GM18505 (cell line): ENCODE data around the gene SPTLC2.

Experiments
- ATAC-seq: cut with Tn5 transposase; IDR thresholded peaks from one replicate; pipeline ENCODE4 v1.9.1; 2021; ENCODE audit not compliant: unreplicated experiment
- POLR2A ChIP-seq: IDR thresholded peaks from 4 replicates; pipeline ENCODE4 v1.6.1; 2011; ENCODE audit warnings: borderline replicate concordance; ENCODE audit not compliant: insufficient read depth, insufficient read length; ENCODE audit errors: extremely low read depth

SPTLC2 gene

DNA sequence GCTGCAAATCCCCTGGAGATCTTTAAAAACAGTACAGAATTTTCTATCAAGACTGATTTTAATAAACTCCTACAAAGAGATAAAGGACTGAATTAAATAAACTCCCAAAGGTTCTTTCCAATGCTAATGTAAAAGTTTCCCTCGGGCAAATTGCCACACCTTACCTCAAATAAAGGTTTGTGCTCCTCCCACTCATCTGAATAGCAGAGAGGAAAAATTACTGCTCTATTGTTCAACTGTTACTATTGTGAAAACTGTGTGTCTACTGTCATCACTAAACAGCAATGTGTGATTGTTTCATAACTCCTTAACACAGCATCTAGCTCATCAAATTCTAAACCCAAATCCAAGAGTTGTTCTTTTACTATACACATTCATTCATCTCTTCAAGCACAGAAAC, 3.2 kb downstream of the SPTLC2 start:
- no peak for TF ChIP-seq POLR2A
- ATAC-seq, result no peak

DNA sequence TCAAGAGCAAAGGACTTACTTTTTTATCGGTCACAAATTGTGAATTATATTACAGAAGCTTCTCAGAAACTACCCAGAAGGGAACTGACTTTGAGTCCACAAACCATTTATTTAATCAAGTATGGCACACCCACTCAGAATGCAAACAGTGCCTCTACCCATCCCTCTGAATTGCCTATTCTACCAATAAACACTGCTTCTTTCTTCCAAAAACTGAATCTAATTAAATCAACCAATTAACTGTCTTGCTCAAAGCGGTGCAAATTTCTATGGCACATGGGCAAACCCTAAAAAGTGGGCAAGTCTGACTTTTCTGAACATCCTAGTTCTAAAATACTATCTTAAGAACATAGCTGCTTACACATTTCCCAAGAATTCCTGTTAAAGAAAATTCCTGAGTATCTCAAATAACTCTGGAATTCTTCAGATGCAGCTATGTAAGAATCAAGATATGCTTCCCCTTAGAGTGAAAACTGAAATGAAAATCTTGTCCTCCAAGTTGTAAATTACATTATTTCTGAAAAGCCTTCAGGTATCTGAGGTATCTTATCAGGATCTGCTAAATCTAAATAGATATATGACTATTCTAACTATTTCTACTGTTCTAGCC, 4.3 kb downstream of the SPTLC2 start:
- no peak for ATAC-seq
- no peak for TF ChIP-seq POLR2A

DNA sequence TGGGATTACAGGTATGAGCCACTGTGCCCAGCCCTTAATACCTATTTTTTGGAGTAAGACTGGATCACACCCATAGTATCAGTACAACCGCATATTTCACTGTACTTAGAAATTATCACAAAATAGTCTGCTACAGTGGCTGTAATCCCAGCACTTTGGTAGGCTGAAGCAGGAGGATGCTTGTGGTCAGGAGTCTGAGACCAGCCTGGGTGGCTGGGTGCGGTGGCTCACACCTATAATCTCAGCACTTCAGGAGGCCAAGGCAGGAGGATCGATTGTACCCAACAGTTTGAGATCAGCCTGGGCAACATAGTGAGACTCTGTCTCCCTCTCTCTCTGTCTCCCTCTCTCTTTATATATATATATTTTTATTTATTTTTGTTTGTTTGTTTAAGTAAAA, 5.9 kb downstream of the SPTLC2 start:
- ATAC-seq, result no peak
- TF ChIP-seq POLR2A, result no peak

DNA sequence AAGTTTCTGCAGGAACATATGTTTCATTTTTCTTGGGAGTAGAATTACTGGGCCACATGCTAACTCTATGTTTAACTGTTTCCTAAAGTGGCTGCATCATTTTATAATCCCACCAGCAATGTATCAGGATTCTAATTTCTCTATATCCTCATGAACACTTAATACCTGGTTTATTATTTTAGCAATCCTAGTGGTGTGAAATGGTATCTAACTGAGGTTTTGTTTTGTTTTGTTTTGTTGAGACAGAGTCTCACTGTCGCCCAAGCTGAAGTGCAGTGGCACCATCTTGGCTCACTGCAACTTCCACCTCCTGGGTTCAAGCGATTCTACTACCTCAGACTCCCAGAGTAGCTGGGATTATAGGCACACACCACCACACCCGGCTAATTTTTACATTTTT, 6.5 kb downstream of the SPTLC2 start:
- TF ChIP-seq POLR2A, result no peak

DNA sequence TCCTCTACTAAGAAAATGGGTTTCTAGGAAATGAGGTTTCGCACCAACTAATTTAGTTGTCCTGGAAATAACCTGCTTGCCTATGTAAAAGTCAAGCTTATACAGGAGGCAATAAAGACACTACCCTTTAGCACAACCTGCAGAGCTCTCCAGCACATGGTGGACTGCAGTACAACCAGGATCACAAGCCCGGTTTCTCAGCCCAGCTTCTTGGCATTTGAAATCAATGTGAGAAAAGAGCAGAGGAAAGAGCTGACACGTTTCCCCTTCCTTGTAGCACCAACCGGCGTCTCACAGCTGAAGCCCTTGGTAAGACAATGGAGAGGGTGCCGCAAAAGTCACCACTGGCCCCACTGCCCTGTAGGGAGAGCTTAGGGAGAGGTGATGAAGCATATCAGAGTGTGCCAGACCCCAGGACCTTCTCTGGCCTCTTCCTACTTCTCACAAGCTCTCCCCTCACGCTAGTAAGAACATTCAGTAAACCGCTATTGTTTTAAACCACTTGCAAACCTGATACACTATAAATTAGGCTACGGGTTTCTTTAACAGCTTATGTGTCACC, 8.6 kb downstream of the SPTLC2 start:
- no peak for TF ChIP-seq POLR2A
- no peak for ATAC-seq

More for the DNA sequence above, 6.5 kb downstream of the SPTLC2 start:
- ATAC-seq, result no peak

DNA sequence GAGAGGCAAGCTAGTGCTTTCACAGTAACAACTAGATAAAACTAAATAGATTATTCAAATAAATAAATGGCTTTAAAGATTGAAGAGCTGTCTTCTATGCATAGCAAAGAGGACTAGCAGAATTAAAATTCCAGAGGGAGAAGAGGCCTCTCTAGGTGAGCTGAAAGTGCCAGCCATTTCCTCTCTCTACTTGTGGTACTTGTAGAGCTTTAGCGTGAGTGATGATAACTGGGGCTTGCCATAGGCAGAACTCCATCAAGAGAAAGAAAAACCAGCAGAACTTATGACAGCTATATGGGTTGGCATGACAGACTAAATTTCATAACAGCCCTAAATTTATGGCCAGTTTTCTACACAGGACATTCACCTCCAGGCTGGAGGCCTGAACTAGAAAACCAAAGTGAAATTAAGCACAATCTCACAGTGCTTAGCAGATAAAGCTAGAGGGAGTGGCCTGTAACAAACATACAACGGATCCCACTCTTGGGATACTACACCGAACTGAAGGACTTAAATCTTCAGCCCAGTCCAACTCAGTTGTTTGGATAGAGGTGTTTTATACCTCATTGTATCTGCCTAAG, 11.0 kb downstream of the SPTLC2 start:
- no peak for ATAC-seq
- TF ChIP-seq POLR2A, result no peak

DNA sequence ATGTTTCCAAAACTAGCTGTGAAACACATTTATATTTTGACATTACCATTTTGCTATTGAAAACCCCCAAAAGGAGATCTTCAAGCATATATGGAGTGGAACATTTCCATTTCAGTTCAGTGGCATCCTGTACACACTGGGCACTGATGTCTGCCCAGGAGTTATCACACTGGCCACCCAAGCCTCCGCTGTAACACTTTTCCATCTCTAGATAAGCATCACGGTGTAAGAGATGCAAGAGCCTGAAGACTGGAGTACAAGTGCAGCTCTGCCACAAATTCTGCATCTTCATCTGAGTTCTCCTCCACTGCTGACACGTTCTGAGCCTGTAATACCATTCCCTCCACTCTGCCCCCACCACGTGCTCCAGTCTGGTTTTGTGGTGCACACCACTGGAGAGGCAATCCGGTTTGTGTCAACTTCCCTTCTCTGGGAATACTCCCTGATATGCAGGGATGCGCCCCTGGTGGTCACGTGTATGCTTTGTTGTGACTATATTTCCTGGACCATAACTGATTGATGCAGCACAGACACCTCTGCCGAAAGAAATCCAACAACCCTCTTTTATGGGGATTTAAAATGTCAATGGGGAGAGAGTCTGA, 12.7 kb downstream of the SPTLC2 start:
- no peak for TF ChIP-seq POLR2A
- ATAC-seq, result no peak

DNA sequence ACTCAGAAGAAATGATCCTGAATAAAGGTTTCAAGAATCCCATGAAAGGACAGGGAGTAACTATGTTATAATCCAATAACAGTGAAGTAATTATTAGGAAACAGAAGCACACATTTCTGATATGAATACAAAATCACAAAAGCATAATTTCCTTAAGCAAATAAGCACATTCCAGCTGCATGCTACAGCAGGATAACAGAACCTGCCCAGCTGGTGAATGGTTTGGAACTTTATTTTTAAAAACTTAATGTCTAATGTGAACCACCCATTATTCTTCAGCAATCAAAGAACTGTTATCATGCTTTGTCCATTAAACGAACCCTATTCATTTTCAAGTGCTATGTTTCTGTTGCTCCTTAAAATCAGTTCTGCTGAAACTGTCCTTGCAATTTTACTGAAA, 13.4 kb downstream of the SPTLC2 start:
- ATAC-seq, result no peak
- TF ChIP-seq POLR2A, result no peak

DNA sequence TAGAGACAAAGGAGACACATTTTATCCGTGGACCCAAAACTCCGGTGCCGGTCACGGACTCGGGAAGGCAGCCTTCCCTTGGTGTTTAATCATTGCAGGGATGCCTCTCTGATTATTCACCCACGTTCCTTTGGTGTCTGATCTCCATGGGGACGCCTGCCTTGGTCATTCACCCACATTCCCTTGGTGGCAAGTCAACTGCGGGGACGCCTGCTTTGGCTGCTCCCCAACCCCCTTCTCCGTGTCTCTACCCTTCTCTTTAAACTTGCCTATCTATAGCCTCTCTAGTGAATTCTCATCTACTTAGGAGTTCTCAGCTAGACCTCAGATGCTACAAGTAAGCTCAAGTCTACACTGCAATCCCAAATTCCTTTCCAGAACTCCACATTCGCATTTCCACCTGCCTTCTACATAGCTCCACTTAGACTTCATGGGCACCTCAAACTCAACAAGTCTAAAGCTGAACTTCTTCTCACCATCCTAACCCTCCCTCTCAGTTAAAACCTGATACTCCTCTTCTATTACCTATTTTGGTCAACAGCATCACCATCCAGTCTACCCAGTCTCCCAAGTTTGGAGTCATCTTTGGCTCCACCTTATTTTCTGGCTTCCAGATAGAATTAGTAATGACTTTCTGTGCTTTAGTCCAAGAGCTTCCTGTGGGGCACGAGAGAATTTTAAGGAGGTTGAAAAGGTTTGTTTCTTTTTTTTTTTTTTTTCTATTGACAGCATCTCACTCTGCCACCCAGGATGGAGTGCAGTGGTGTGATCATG, 14.4 kb downstream of the SPTLC2 start:
- TF ChIP-seq POLR2A, result no peak
- no peak for ATAC-seq

DNA sequence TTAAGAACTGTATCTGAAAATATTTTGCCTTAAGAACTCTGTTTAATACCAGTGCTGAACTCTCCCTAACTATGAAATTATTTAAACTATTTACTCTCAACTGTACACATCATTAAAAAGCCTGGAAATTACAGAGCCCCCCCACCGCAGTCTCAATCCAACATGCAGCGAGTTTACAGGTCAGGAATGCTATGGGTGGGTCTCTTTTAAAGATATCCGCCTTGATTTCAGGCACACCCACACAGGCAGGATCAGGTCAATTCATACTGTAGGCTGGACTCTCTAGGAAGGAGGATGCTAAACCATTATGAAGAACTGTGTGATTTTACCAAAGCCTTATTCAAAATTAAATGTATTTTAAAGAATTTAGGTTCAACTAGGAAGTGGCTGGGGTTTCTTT, 16.5 kb downstream of the SPTLC2 start:
- no peak for ATAC-seq
- TF ChIP-seq POLR2A, result no peak

DNA sequence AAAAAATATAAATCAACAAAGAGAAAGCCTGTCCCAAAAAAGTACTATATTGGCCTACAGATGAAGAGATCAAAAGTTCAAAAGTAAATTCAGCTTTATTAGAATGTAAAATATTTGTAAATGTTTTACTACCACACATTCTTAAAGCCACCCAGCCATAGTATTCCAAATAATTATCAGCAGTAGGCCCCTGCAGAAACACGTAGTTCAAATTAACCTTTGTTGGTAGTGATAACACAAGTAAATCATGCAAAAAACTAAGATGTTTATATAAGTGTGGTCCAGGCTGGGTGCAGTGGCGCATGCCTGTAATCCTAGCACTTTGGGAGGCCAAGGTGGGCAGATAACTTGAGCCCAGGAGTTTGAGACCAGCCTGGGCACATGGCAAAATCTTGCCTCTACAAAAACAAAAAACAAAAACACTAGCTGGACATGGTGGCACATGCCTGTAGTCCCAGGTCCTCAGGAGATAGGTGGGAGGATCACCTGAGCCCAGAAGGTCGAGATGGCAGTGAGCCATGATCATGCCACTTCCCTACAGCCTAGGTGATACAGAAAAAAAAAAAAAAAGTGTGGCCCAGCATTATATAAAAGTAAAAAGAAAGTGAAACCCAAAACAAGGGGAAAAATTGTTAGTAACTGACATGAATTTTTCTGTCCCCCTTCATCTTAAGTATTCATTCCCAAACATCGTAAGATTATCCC, 17.9 kb downstream of the SPTLC2 start:
- no peak for ATAC-seq
- TF ChIP-seq POLR2A, result no peak

DNA sequence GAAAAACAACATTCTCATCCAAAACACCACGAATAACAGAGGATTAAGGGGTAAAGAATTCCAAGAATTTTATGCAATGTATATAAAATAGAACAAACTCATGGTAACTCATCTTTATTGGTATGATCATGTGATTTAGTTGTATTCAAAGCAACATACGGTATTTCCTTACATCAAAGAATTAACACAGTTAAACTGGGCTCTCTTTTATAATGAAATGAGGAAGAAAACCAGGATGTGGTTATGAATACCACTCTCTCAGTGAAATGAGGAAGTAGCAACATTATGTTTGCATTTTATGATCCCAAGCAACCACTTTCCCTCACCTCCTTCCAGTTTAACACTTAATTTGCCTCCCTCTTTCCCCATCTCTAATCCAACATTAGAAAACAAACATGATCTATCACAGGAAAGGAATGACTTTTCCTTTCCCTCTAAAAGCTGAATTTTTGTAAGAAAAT, 22.9 kb downstream of the SPTLC2 start:
- ATAC-seq, result peak; percentile 53
- TF ChIP-seq POLR2A, result no peak
